Activated CD8-positive, alpha-beta memory T cell treated with anti-CD3 and anti-CD28 coated beads, Interleukin-2, amount 50 U/mL, for 48 hours (primary cell): ENCODE results near the gene SKA1.
"Not testable (repeated sequence)": the region's sequence is repeated elsewhere in the genome, so short reads cannot be mapped to it uniquely, and the experiment has no call there.

Experiments
- DNase-seq: peaks from one replicate; pipeline ENCODE4 v3.0.0-alpha.2; 2020

SKA1 gene

DNA sequence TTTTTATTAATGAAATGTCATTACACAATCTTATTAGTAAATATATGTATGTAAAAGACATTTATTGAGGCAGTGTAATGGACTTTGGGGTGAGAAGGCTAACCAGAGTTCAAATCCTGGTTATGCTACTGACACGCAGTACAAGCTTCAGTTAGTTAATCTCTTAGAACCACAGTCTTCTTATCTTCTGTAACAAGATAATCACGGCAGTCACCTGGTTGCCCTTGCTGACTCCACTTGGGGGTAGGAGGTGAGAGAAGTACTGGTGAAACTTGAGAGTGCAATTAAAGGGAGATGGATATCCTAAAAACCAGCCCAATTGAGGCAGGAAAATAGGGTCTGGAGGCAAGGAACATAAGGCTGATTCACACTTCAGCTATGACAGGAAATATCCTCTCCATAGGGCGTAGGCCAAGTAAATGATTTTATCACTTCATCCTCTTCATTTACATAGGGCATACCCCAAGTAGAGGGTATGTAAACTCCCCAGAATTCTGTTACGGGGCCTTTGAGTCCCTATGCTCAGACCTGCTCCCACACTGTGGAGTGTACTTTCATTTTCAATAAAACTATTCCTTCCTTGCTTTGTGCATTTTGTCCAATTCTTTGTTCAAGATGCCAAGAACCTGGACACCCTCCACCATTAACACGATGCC is 21.3 kb downstream of the SKA1 start:
- no peak for DNase-seq

DNA sequence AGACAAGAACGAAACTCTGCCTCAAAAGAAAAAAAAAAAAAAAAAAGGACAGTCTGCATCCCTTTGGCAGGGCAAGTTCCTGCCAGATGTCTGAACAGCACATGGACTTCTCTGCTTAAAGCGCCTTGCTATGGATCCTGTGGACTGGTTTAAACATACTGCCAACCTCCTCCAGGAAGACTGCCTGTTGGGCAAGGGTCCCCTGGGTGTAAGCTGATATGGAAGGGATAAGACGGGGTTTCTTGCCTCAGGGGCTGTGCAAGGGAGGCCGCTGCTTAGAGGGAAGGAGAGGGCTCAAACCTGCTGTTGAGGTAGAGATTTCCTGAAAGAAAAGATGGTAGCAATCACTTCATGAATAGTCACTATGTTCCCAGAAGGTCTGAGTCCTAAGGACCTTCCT is 22.2 kb downstream of the SKA1 start:
- DNase-seq: no peak

DNA sequence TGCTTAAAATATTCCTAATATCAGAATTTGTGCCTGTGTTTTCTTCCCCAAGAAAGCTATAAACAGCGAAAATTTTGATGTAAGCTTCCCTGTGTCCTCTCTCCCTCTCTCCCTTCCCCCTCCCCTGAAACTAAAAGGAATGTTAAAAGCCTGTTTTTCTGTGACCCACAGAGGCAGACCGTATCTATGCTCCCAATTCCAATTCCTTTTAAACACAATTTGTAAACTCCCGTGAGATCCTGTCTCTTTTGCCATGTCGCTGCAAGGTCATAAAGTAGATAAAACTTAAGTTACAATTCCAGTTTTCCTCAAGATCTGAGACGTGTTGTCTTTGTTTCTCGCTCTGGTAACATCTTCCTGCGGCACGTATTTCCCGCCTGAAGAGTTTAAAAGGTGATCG is 23.3 kb downstream of the SKA1 start:
- no peak for DNase-seq

DNA sequence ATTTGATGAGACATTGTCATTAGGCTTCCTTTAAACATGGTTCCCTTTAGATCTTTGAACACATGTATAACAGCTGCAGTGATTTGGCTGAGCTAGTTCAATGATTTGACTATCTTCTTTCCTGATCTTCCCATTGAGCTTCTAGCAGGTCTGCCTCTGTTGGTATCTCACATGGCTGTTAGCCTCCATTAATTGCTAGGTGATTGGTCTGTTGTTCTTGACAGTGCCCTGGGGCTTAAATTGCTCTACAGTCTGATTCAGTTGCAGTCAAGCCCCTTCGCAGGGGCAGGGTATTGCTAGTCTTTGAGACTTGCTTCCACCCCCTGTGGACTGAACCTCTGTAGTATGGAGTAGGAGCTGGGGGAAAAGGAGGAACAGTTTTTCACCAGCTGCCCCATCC is 24.1 kb downstream of the SKA1 start:
- no peak for DNase-seq

DNA sequence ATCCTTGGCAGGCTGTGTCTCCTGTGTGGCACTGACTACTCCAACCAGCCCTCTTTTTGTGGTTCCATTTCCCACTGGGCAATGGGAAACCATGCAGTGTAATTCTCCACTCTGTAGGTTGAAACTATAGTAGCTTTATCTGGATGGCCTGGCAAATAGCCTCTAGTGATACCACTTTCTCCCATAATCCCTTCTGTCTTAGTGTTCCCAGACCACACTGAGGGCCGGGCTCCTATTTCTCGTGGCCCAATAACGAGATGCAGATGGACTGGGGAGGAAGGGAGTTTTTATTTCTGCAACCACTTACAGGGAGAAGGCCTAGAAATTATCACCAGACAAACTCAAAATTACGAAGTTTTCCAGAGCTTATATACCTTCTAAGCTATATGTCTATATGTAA is 24.7 kb downstream of the SKA1 start:
- no peak for DNase-seq

DNA sequence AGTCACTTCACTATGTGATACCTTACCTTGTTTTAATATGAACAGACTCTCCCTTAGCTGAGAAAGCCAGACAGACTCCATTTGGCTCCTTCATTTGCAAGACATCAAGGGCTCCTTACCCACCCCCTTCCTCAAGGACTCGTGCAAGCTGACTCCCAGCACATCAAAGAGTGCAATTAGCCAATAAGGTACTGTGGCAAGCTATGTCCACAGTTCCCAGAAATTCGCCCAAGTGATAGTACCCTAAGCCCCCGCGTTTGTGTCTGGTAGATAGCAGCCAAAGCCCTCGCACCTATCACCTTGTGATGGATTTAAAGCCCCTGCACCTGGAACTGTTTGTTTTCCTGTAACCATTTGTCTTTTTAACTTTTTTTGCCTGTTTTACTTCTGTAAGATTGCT is 25.6 kb downstream of the SKA1 start:
- not testable (repeated sequence) for DNase-seq

DNA sequence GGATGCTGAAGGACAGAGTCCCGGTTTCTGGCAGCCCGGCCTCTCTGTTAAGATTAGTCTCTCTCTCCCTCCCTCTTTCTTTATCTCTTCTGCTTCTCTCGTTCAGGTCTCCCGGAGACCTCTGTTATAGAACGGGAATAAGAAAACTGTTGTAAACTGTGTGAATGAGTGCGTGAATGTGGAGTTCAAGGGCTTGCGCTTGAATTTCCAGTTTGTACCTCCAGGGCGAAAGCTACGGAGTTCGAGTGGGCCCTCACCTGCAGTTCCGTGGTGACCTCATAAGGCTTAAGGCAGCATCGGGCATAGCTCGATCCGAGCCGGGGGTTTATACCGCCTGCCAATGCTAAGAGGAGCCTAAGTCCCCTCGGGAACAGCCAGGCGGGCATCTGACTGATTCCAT is 26.4 kb downstream of the SKA1 start:
- no peak for DNase-seq

DNA sequence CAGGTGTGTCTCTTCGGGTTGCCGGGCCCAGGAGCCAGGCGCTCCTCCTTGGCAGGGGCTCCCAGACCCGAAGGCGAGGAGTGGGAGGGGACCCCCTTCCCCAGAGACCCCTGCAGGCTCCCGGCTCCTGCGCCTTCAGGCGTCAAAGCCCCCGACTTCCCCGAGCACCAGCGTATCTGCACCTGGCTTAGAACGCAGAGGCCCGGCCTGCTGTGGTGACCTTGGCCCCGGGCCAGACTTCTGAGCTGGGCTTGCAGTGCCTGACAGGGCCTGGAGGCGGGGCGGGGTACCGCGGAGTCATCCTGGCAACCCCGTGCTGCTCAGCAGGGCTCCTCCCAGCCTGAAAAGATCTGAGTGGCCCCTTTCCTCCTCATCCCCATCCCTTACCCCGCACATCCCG is 27.0 kb downstream of the SKA1 start:
- peak; percentile 53 for DNase-seq

DNA sequence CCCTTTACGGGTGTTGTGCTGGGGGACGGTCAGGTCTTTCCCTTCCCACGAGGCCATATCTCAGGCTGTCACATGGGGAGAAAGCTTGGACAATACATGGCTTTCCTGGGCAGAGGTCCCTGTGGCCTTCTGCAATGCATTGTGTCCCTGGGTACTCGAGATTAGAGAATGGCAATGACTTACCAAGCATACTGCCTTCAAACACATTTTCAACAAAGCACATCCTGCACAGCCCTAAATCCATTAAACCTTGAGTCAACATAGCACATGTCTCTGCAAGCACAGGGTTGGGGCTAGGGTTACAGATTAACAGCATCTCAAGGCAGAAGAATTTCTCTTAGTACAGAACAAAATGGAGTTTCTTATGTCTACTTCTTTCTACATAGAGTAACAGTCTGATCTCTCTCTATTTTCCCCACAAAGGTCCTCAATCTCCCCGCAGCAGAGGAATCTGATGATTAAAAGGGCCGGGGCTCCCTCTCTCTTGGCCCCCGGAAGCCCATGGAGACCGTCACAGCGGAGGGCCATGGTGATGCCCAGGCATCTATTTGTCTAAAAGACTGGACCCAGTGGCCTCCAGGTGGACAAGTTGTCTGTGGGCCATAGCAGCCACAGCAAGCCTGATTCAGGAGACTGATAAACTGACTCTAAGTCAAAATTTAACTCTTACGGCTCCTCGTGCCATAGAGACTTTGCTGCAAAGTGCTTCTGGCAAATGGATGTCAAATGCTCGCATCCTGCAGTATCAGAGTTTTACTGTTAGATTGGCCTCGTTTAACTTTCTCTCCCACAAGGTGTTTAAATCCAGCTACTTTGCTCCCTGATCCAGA is 30.1 kb downstream of the SKA1 start:
- DNase-seq: not testable (repeated sequence)

DNA sequence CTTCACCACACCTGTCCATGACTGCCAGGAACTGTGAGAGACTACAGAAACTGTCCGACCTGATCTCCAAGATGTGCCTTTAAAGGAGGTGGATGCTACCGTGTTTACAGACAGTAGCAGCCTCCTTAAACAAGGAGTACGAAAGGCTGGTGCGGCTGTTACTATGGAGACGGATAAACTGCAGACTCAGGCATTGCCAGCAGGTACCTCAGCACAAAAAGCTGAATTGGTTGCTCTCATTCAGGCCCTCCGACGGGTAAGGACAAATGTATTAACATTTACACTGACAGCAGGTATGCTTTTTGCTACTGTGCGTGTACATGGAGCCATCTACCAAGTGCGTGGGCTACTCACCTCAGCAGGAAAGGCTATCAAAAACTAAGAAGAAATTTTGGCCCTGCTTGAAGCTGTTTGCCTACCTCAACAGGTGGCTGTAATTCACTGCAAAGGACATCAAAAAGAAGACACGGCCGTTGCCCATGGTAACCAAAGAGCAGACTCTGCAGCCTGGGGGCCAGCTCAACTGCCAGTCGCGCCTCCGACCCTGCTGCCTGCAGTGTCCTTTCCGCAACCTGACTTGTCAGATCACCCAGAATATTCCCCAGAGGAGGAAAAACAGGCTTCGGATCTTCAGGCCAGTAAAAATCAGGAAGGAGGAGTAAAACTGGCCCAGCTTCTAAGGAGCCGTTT is 30.9 kb downstream of the SKA1 start:
- DNase-seq: no peak

DNA sequence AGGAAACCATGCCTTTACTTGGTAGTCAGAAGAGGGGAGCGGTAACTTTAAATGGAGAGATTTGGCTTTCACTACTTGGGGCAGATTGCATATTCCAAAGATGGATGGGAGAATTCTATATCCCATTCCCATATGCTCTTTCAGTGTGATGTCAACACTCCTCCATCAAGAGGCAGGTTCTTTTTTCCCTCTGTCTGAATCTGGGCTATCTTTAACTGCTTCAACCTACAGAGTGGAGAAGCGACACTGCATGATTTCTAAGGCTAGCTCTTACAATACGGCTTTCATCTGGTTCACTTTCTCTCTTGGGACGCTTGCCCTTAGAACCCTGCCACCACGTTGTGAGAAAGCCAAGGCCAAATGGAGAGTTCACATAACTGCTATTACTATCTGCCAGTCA is 34.4 kb downstream of the SKA1 start:
- DNase-seq: no peak

DNA sequence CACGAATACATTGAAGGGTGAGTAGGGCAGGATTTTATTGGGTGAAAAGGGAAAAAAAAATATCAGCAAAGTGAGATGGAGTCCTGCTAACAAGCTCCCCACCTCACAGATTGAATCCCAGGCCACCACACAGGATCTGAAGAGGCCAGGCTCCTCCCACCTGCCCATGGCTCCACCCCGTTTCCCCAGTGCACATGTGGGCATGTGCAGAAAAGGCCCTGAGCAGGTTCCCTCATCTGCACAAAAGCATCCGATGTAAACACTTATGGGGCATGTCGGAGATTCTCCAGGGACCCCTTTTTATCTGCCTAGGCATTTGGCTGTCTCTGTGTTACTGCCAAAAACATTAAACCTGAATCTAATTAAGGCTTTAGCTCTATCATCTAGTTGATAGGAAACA is 35.2 kb downstream of the SKA1 start:
- no peak for DNase-seq

DNA sequence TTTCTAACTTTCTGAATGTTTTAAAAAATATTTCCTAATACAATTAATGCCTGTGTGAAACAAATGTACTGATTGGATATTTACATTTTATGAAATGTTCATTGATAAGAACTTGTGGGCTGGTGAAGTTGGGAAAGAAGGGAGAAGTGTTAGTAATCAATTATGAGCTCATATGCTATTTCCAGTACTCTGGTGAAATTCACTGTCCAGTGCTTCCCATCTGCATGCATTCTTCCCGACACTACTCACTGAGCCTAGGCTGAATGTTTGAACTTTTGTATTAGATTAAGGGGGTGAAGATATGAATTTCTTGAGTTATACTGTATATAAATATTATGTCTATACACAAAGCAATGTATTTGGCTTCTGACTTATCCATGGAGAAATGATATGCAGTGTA is 36.0 kb downstream of the SKA1 start:
- DNase-seq: no peak

DNA sequence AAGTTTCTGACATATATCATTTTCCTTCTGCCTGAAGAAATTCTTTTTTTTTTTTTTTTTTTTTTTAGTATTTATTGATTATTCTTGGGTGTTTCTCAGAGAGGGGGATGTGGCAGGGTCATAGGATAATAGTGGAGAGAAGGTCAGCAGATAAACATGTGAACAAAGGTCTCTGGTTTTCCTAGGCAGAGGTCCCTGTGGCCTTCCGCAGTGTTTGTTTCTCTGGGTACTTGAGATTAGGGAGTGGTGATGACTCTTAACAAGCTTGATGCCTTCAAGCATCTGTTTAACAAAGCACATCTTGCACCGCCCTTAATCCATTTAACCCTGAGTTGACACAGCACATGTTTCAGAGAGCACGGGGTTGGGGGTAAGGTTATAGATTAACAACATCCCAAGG is 42.0 kb downstream of the SKA1 start:
- DNase-seq: not testable (repeated sequence)

DNA sequence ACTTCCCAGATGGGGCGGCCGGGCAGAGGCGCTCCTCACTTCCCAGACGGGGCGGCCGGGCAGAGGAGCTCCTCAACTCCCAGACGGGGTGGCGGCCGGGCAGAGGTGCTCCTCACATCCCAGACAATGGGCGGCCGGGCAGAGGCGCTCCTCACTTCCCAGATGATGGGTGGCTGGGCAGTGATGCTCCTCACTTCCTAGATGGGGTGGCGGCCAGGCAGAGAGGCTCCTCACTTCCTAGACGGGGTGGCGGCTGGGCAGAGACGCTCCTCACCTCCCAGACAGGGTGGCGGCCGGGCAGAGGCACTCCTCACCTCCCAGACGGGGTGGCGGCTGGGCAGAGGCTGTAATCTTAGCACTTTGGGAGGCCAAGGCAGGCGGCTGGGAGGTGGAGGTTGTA is 42.9 kb downstream of the SKA1 start:
- not testable (repeated sequence) for DNase-seq

DNA sequence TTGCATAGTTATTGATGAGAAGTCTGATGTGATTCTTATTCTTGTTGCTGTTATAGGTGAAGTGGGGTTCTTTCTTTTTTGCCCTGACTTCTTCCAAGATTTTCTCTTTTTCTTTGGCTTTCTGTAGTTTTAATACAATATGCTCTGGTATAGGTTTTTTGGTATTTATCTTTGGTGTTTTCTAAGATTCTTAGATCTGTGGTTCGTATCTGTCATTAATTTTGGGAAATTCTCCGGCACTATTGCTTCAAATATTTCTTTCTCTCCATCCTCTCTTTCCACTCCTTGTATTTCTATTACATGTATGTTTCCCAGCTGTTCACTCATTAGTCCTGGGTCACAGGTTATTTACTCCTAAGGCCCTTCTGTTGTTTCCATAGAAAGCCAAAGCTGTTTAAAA is 43.8 kb downstream of the SKA1 start:
- no peak for DNase-seq

DNA sequence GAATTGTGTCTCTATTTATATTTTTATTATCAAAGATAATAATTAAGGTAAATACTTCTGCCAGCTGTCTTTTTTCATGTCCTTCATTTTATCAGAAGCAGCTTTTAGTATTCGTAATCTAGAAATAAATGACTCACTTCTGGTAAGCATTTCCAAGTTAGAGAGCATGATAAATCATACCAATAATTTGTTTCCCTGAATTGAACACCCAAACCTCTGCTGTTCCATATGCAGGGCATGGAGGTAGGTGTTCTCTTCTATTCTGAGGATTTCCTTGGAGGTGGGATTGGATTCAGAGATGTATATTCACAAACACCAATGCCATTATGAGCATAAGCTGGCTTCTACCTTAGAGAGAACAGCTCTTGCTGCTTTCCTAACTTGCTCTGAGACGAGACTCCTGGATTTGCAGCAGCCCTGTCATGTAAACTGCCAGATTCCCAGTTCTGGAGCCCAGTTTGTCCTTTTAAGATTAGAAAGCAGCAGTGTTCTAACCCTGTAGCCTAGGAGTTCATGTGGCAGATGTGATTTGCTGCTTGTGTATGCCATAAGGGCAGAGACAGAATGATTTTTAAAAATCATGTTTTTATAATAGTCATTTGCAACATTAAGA is 47.5 kb downstream of the SKA1 start:
- no peak for DNase-seq

DNA sequence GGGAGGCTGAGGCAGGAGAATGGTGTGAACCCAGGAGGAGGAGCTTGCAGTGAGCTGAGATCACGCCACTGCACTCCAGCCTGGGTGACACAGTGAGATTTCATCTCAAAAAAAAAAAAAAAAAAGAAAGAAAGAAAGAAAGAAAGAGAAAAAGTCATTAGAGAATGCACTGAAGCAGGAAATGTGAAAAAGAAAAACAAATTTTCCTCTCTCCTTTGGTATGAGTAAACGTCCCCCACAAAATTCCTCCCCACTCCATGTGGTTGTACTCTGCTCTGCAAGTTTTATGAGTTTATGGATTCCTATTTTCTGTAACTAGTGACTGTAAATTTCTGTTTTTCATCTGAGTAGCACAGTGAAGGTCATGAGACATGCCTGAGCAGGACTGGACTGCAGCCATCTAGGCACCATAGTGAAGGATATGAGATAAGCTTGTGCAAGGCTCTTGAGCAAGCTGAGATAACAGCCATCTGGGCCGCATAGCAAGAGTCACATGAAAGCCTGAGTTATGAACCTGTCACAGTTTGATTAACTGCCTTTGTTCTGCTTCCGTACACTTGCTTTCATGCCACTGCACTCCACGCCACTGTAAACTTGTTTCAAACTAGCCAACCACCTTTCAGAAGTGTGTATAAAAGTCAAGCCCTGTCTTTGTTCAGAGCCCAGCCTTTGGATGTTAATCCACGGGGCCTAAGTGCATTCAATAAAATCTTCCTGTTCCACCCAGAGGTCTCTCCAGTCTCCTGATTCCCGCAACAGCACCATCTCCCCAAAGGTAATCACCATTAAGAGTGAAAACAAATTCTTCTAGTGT is 50.2 kb downstream of the SKA1 start:
- no peak for DNase-seq

DNA sequence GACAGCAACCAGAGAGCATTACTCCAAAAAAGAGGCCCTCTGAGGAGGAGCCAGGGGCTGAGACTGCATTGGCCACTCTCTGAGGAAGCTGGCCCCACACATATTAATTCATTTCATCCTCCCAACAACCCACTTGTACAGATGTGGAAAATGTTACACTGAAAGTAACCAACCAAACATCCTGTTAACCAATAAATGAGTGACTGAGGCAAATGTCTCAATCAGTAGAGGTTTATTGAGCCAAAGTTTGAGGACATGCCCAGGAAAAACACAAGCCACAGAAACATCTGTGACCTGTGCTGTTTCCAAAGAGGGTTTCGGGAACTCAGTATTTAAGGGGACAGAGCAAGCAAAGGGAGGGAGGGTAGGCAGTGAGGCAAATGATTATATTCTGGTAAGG is 53.0 kb downstream of the SKA1 start:
- no peak for DNase-seq

DNA sequence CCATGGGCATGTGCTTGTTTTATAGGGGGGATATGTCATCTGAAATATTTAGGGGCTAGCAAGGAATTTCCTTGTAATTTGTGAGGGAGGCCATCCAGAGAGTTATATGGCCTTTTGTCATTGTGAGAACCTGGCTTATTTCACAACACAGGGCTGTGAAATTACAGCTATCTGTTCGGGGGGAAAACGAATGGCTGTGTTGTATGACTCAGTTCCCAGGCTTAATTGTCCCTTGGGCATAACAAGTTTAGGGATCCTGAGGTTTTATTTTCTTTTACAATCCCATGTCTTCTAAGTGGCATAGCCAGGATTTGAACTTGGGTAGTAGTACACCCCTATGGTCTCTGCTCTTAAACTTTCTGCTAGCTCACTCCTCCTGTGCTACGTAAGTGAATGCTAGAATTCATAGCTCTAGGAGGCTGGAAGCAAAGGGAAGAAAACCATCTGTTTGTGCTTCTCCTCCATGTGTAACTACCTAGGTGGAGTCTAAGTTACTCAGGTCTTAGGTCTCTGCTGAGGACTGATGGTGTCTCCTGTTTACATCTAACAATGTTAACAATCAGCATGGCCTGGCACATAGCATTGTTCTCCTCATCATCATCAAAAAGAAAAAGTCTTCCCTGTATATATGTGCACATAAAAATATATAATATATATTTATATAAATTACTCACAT is 53.8 kb downstream of the SKA1 start:
- DNase-seq: no peak

DNA sequence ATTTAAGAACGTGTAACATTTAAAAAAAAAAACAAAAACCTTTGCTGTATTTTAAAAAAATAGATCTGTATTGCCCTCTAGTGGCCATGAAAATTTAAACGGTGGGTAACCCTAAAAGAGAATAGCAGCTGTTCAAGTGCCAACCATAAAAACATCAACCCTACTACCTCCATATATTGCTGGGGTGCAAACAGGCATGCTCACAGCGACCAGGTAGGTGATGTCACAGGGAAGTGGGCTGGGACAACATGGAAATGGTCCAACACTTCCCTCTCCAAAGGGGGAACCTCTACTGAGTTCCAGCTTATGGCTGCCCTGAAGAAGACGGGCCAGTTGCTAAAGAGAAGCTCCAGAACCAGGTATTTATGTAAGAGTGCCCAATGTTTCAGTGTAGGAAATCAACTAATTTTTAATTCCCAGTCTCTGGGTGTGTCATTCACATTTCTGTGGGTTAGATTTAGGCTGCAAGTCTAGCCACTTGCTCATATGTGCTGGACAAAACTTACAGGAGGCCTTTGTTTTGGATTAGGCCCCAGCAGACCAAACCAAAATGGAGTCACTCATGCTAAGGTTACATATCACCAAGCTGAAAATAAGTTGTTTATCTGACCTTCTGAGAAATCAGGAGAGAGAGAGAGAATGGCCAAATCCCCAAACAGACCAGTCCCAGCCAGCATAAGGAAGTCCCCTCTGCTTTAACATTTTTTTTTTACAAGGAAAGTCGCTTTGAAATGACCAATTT is 54.5 kb downstream of the SKA1 start:
- no peak for DNase-seq
